GM12878 (cell line): Measurements from ENCODE around the gene MARCHF9. TPM values are rescaled to one million over a fixed set of nuclear protein-coding genes. Genes with fewer than 3 reads are reported as not detected.

Source experiments
- ATAC-seq: fragments of 200-7000 bp; cut with Tn5 transposase; 3 replicates; pipeline ENCODE4 v1.9.1; 2020; ENCODE audit warnings: mild to moderate bottlenecking, moderate library complexity
- BruUV-seq: library from RNA; stranded (reverse); fragments of 400-500 nt; replicated peaks from 2 replicates; lab custom pipeline; 2021; lab: Mats Ljungman, UMichigan
- CTCF ChIA-PET: fragments of 300-600 bp; sonication (Branson Sonifier 250); formaldehyde crosslinking; extraction: SDS; loops from one replicate; lab custom pipeline; 2021; ENCODE audit warnings: inconsistent platforms; lab: Yijun Ruan, JAX
- POLR2A ChIA-PET: fragments of 350-600 bp; formaldehyde crosslinking; extraction: SDS; loops from one replicate; lab custom pipeline; 2021; ENCODE audit warnings: inconsistent platforms; lab: Charles Lee
- RAD21 ChIA-PET: fragments of 300-600 bp; sonication (Branson Sonifier 250); formaldehyde crosslinking; loops from one replicate; lab custom pipeline; 2023; ENCODE audit warnings: antibody characterized with exemption; ENCODE audit not compliant: unreplicated experiment; lab: Charles Lee
- SMC1A ChIA-PET: fragments of 300-600 bp; sonication (Branson Sonifier 250); formaldehyde crosslinking; loops from one replicate; lab custom pipeline; 2023; ENCODE audit not compliant: unreplicated experiment, uncharacterized antibody; lab: Charles Lee
- DNase-seq: peaks from one replicate; pipeline ENCODE4 v3.0.0-alpha.2; 2011; ENCODE audit warnings: low read depth, low spot score
- FAIRE-seq: peaks from 3 replicates; lab custom pipeline; 2011; peaks lifted over from hg19 to GRCh38; lab: Jason Lieb, UNC
- H2AFZ ChIP-seq: 2 replicates; pipeline ENCODE4 v1.6.0; 2011; ENCODE audit warnings: low read depth, low read length, control low read depth; ENCODE audit not compliant: control insufficient read depth
- H3K27ac ChIP-seq: 2 replicates; pipeline ENCODE4 v1.5.1; 2011; ENCODE audit warnings: control low read depth; ENCODE audit not compliant: control insufficient read depth, insufficient read depth
- H3K27me3 ChIP-seq, 2 experiments: replicated peaks in 1 of 2; 2 replicates each; pipeline versions ENCODE4 v1.6.0 to v1.6.1; 2011; ENCODE audit warnings: low read length in 1 of 2; ENCODE audit not compliant: control insufficient read depth in 2 of 2, insufficient read depth in 2 of 2
- H3K36me3 ChIP-seq, 2 experiments: 2 replicates each; pipeline ENCODE4 v1.5.1; 2011; ENCODE audit warnings: low read length in 1 of 2; ENCODE audit not compliant: control insufficient read depth in 2 of 2, insufficient read depth in 2 of 2
- H3K4me1 ChIP-seq: 2 replicates; pipeline ENCODE4 v1.6.1; 2011; ENCODE audit warnings: mild to moderate bottlenecking, low read length, moderate library complexity, mixed read lengths; ENCODE audit not compliant: control insufficient read depth, insufficient read depth
- H3K4me2 ChIP-seq: 2 replicates; pipeline ENCODE4 v1.6.0; 2011; ENCODE audit warnings: control low read depth; ENCODE audit not compliant: control insufficient read depth, insufficient read depth
- H3K4me3 ChIP-seq: fragments of 200-600 bp; sonication (generic); 2 replicates; pipeline ENCODE4 v1.5.1; 2016
- H3K79me2 ChIP-seq: 2 replicates; pipeline ENCODE4 v1.6.0; 2011; ENCODE audit warnings: low read length; ENCODE audit not compliant: control insufficient read depth, insufficient read depth
- H3K9ac ChIP-seq: 2 replicates; pipeline ENCODE4 v1.8.0; 2011; ENCODE audit warnings: low read length, control low read depth, mixed read lengths; ENCODE audit not compliant: control insufficient read depth, insufficient read depth
- H3K9me3 ChIP-seq: replicated peaks from 3 replicates; pipeline ENCODE4 v1.5.1; 2011; ENCODE audit warnings: mild to moderate bottlenecking, low read length; ENCODE audit not compliant: control insufficient read depth, insufficient read depth
- H4K20me1 ChIP-seq: 2 replicates; pipeline ENCODE4 v1.6.0; 2011; ENCODE audit not compliant: control insufficient read depth, insufficient read depth
- BACH1 ChIP-seq: fragments of 450-650 bp; IDR thresholded peaks from 2 replicates; pipeline ENCODE4 v1.6.1; 2017; ENCODE audit warnings: mild to moderate bottlenecking, borderline replicate concordance
- EGR1 ChIP-seq, 2 experiments: IDR thresholded peaks; 1 replicate in 1 of 2; 2 replicates in 1 of 2; pipeline ENCODE4 v1.6.1; 2011 to 2012; ENCODE audit warnings: low read depth in 2 of 2, low read length in 2 of 2, borderline replicate concordance in 1 of 2, mild to moderate bottlenecking in 1 of 2, moderate library complexity in 1 of 2
- IKZF1 ChIP-seq: fragments of 450-650 bp; conservative IDR thresholded peaks from 2 replicates; pipeline ENCODE4 v1.6.1; 2017; ENCODE audit warnings: antibody characterized with exemption, mild to moderate bottlenecking
- MTA3 ChIP-seq: IDR thresholded peaks from 2 replicates; pipeline ENCODE4 v1.6.1; 2012; ENCODE audit warnings: low read length, inconsistent platforms, borderline replicate concordance
- POLR2AphosphoS5 ChIP-seq: IDR thresholded peaks from 2 replicates; pipeline ENCODE4 v1.6.1; 2011; ENCODE audit warnings: mild to moderate bottlenecking, low read length, inconsistent platforms
- RAD21 ChIP-seq: IDR thresholded peaks from 2 replicates; pipeline ENCODE4 v1.6.1; 2011; ENCODE audit warnings: mild to moderate bottlenecking, low read depth, low read length, moderate library complexity; ENCODE audit not compliant: insufficient read depth
- SMAD1 ChIP-seq: fragments of 450-650 bp; IDR thresholded peaks from 2 replicates; pipeline ENCODE4 v1.6.1; 2018; ENCODE audit warnings: mild to moderate bottlenecking, low read depth; ENCODE audit not compliant: partially characterized antibody
- SMAD5 ChIP-seq: IDR thresholded peaks from 2 replicates; pipeline ENCODE4 v1.6.1; 2016; ENCODE audit warnings: antibody characterized with exemption, low read depth
- SMC3 ChIP-seq: IDR thresholded peaks from 2 replicates; pipeline ENCODE4 v1.6.1; 2011; ENCODE audit warnings: low read length, improper control_type of control experiment, borderline replicate concordance
- STAT1 ChIP-seq: fragments of 450-650 bp; conservative IDR thresholded peaks from 2 replicates; pipeline ENCODE4 v1.6.1; 2014; ENCODE audit warnings: antibody characterized with exemption, mild to moderate bottlenecking
- TCF7 ChIP-seq: IDR thresholded peaks from 2 replicates; pipeline ENCODE4 v1.6.1; 2014; ENCODE audit warnings: antibody characterized with exemption, borderline replicate concordance
- WRNIP1 ChIP-seq: IDR thresholded peaks from 2 replicates; pipeline ENCODE4 v1.6.1; 2011; ENCODE audit warnings: low read depth, low read length, improper control_type of control experiment, borderline replicate concordance
- YY1 ChIP-seq: IDR thresholded peaks from 2 replicates; pipeline ENCODE4 v1.6.1; 2011; ENCODE audit warnings: low read depth, mild to moderate bottlenecking, low read length
- ZBED1 ChIP-seq: IDR thresholded peaks from 2 replicates; pipeline ENCODE4 v1.6.1; 2016; ENCODE audit warnings: borderline replicate concordance
- ZNF217 ChIP-seq: fragments of 450-650 bp; IDR thresholded peaks from 2 replicates; pipeline ENCODE4 v1.6.1; 2017; ENCODE audit warnings: antibody characterized with exemption, mild to moderate bottlenecking
- ZNF274 ChIP-seq: IDR thresholded peaks from one replicate; pipeline ENCODE4 v1.8.0; 2011; ENCODE audit not compliant: insufficient read length, insufficient read depth
- ZNF384 ChIP-seq: IDR thresholded peaks from 2 replicates; pipeline ENCODE4 v1.6.1; 2012; ENCODE audit warnings: low read depth, mild to moderate bottlenecking, low read length, improper control_type of control experiment, borderline replicate concordance
- WGBS: methylation state at CpG from one replicate; pipeline ENCODE4 v1.1.6; 2016; ENCODE audit warnings: low lambda C conversion rate; ENCODE audit not compliant: insufficient replicate concordance, insufficient coverage; ENCODE audit errors: missing lambda C conversion rate; 5-methylcytosine and 5-hydroxymethylcytosine counted together
- in situ Hi-C: fragments of 300-500 bp; cut with MboI; formaldehyde crosslinking; loops from 9 replicates; pipeline ENCODE4 v1.14.3; 2018; ENCODE audit warnings: mixed read lengths
- intact Hi-C: fragments of 100-400 bp; cut with micrococcal nuclease; formaldehyde crosslinking; loops from one replicate; pipeline ENCODE4 v1.14.2; 2022; ENCODE audit not compliant: unreplicated experiment
- polyA plus RNA-seq, 11 experiments: library from polyadenylated mRNA; depleted of rRNA in 4 of 11; unstranded in 6 of 11; stranded (reverse) in 5 of 11; fragments of >200 nt; fragmentation: Nextera tagmentation in 4 of 11; fragmentation: Illumina TruSeq in 1 of 11; extraction: Ambion mirVana in 4 of 11; extraction: Trizol in 1 of 11; gene quantifications; 1 replicate in 1 of 11; 2 replicates in 10 of 11; pipeline versions ENCODE4 v1.2.1 to v1.2.3, GENCODE V29; 2011 to 2016; ENCODE audit warnings: inconsistent platforms in 2 of 11, missing spikeins in 2 of 11, low read depth in 1 of 11
- total RNA-seq, 4 experiments: library from RNA; depleted of rRNA in 3 of 4; stranded (reverse); fragments of >200 nt in 3 of 4; fragmentation: Illumina TruSeq in 1 of 4; extraction: Trizol in 1 of 4; gene quantifications; 2 replicates each; pipeline versions ENCODE4 v1.2.1 to v1.2.3, GENCODE V29; 2013 to 2021
- TF ChIP-seq, protein P1 (sequence below): fragments of 150-350 bp; IDR thresholded peaks from 2 replicates; pipeline ENCODE4 v1.6.1; 2014; ENCODE audit warnings: mild to moderate bottlenecking, low read depth, low read length
- TF ChIP-seq, protein P2 (sequence below): IDR thresholded peaks from 2 replicates; pipeline ENCODE4 v1.6.1; 2012; ENCODE audit warnings: mild to moderate bottlenecking, low read depth, low read length
- TF ChIP-seq, protein P3 (sequence below): IDR thresholded peaks from 2 replicates; pipeline ENCODE4 v1.6.1; 2012; ENCODE audit warnings: low read depth, low read length, improper control_type of control experiment

Gene MARCHF9
- total and polyA plus RNA-seq, 10 of the 15 experiments (the other 5 are each of a cell fraction or from before 2014, with no cell fraction given), result 2.4 to 29.3 (median 13.0) TPM

DNA sequence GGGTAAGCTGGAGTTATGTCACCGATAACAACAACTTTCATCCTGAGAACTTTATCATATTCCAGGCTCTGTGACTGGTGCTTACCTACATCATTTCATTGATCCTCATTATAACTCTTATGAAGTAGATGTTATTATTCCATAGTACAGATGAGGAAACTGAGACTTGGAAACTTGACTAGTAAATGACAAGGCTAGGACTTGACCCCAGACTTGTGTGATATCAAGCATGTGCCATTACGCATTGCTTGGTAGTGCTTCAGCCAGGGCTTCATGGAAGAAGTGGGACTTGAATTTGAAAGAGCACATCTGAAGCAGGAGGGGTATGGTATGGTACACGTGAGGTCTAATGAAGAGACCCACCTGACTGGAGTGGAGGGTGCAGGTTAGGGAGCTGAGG lies 51.8 kb downstream of the MARCHF9 start:
- CTCF ChIA-PET, result interaction anchor here (1.1 to 2.3 kb wide), 3 partner anchors 8 to 106 kb away, joined by 3 to 7 read pairs (median 5); no protein-coding TSS in a partner anchor
- DNase-seq, result no peak
- RAD21 ChIA-PET, result no interaction called here

More for the DNA sequence above, 51.8 kb downstream of the MARCHF9 start:
- SMC1A ChIA-PET, result interaction anchor here (0.9 to 1.0 kb wide), 2 partner anchors 89 to 115 kb away, joined by 3 read pairs; no protein-coding TSS in a partner anchor
- Histone ChIP-seq H4K20me1 (no peaks in the 10 kb centered on the region), H3K4me2 (no peak overlapping the region), H3K79me2 (no peaks in the 10 kb centered on the region), H3K9me3 (no peaks in the 10 kb centered on the region), H3K36me3 (peaks cover 0 to 5% of the 10 kb centered on the region in 2 experiments; a peak in 2 of 4 replicates), H3K27me3 (no peaks in the 10 kb centered on the region), H3K4me1 (no peaks in the 10 kb centered on the region), H3K9ac (no peak overlapping the region), H2AFZ (no peak overlapping the region), H3K27ac (no peak overlapping the region), H3K4me3 (no peak overlapping the region)
- intact Hi-C loops (no loop called here), in situ Hi-C loops (no loop called here)
- no peak for ATAC-seq
- TF ChIP-seq ZNF217, result no peak
- no peak for TF ChIP-seq RAD21
- TF ChIP-seq SMAD1, result no peak
- TF ChIP-seq YY1, result no peak
- TF ChIP-seq, protein P1, sequence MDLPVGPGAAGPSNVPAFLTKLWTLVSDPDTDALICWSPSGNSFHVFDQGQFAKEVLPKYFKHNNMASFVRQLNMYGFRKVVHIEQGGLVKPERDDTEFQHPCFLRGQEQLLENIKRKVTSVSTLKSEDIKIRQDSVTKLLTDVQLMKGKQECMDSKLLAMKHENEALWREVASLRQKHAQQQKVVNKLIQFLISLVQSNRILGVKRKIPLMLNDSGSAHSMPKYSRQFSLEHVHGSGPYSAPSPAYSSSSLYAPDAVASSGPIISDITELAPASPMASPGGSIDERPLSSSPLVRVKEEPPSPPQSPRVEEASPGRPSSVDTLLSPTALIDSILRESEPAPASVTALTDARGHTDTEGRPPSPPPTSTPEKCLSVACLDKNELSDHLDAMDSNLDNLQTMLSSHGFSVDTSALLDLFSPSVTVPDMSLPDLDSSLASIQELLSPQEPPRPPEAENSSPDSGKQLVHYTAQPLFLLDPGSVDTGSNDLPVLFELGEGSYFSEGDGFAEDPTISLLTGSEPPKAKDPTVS, result no peak
- no peak for TF ChIP-seq BACH1
- no peak for TF ChIP-seq IKZF1
- TF ChIP-seq SMC3, result no peak
- no peak for TF ChIP-seq STAT1
- TF ChIP-seq, protein P2, sequence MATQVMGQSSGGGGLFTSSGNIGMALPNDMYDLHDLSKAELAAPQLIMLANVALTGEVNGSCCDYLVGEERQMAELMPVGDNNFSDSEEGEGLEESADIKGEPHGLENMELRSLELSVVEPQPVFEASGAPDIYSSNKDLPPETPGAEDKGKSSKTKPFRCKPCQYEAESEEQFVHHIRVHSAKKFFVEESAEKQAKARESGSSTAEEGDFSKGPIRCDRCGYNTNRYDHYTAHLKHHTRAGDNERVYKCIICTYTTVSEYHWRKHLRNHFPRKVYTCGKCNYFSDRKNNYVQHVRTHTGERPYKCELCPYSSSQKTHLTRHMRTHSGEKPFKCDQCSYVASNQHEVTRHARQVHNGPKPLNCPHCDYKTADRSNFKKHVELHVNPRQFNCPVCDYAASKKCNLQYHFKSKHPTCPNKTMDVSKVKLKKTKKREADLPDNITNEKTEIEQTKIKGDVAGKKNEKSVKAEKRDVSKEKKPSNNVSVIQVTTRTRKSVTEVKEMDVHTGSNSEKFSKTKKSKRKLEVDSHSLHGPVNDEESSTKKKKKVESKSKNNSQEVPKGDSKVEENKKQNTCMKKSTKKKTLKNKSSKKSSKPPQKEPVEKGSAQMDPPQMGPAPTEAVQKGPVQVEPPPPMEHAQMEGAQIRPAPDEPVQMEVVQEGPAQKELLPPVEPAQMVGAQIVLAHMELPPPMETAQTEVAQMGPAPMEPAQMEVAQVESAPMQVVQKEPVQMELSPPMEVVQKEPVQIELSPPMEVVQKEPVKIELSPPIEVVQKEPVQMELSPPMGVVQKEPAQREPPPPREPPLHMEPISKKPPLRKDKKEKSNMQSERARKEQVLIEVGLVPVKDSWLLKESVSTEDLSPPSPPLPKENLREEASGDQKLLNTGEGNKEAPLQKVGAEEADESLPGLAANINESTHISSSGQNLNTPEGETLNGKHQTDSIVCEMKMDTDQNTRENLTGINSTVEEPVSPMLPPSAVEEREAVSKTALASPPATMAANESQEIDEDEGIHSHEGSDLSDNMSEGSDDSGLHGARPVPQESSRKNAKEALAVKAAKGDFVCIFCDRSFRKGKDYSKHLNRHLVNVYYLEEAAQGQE, result no peak
- TF ChIP-seq ZNF274, result no peak
- TF ChIP-seq SMAD5, result no peak
- no peak for TF ChIP-seq EGR1 (IDR thresholded peaks at IDR 0.05; ENCODE audit: borderline replicate concordance in 1 of 2, low read depth in 2 of 2, low read length in 2 of 2)
- no peak for TF ChIP-seq ZNF384
- no peak for TF ChIP-seq WRNIP1
- TF ChIP-seq TCF7, result no peak
- TF ChIP-seq ZBED1, result no peak
- TF ChIP-seq, protein P3, sequence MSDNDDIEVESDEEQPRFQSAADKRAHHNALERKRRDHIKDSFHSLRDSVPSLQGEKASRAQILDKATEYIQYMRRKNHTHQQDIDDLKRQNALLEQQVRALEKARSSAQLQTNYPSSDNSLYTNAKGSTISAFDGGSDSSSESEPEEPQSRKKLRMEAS, result no peak
- no peak for TF ChIP-seq POLR2AphosphoS5
- TF ChIP-seq MTA3, result no peak
- no TSS peak for BruUV-seq
- POLR2A ChIA-PET, result no interaction called here
- 77% methylated on average over 3 of the region's 3 CpGs for WGBS
- FAIRE-seq, result no peak
